ENCODE measurements around the gene HSBP1.

HSBP1 gene

DNA sequence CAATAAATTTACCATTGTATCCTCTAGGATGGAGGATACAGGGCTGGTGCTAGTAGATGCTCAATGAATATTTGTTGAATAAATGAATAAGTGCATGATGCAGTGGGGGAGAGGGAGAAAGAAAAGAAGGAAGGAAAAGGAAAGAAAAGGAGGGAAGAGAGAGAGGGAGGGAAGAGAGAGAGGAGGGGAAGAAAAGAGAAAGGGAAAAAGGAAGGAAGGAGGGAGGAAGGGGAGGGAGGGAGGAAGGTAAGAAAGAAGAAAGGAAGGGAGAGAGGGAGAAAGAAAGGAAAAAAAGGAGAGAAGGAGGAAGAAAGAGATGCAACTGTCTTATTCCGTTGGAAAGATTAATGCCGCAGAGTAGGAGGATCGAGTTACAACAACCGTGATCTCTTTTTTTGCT, 30.4 kb downstream of the HSBP1 start:
- no peak for DNase-seq (ENCODE audit: low read depth in 1 of 2, low spot score in 1 of 2)

DNA sequence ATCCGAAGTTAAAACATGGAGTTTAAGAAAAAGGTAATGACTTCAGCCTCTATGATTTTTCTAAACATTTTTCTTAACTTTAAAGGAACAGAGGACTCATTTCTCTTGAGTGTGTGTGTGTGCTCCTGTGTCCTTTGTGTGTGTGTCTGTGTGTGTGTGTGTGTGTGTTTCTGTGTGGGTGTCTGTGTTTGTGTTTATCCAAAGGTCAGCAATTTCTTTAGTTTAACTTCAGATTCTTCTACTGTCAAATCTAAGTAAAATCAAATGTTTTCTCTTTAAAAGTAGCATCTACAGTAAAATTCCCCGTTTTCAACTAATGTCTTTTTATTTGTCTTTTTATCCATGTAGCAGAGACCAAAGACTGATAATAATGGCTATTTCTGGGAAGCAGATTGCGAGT, 31.8 kb downstream of the HSBP1 start:
- DNase-seq (ENCODE audit: low read depth in 1 of 2, low spot score in 1 of 2): no peak

DNA sequence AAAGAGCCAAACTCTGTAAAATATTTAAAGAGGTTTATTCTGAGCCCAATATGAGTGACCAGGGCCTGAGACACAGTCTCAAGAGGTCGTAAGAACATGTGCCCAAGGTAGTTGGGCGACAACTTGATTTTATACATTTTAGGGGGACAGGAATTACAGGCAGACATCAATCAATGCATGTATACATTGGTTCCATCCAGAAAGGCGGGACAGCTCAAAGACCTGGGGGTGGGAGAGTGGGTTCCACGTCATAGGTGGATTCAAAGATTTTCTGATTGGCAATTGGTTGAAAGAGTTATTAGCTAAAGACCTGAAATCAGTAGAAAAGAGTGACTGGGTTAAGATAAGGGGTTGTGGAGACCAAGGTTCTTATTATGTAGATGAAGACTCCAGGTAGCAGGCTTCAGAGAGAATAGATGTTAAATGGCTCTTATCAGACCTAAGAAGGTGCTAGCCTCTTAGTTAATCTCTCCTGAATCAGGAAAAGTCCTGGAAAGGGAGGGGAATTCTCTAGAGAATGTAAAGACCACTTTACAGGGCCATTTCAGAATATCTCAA, 32.4 kb downstream of the HSBP1 start:
- no peak for DNase-seq (ENCODE audit: low read depth in 1 of 2, low spot score in 1 of 2)

GRCh38 chr16:83842291-83842690, 34.5 kb downstream of the HSBP1 start:
- DNase-seq (ENCODE audit: low read depth in 1 of 2, low spot score in 1 of 2): no peak

DNA sequence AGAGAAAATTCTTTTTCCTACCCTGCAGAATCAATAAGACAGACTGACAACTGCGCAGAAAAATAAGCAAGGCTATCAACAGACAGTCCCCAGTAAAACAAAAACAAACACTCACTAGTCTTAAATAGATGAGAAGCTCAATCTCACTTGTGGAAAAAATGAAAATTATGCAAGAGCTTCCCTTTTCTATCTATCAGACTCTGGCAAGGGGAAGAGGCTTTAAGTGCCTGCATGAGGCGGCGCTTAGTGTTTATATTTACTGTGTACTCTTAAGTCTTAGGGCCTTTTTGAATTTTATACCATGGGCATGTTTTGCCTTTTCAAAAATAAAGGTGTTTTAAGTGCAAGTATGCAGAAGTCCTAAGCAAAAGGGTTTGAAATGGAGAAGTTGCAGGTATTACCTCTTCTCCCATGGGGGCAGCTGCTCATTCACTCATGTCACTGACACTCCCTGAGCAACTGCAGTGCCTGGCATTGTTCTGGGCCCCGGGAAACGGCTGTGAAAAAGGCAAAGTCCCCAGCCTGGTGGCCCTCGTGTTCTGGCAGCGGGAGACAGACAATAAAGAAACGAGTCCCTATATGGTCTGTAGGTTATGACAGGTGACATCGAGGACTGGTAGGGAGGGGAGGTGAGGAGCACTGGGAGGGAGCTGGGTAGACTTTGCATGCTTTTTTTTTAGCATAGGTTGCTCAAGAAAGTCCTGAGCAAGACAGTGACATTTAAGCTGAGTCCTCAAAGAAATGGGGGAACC, 35.2 kb downstream of the HSBP1 start:
- no peak for DNase-seq (ENCODE audit: low read depth in 1 of 2, low spot score in 1 of 2)

- DNase-seq (ENCODE audit: low read depth in 1 of 2, low spot score in 1 of 2): no peak
Measured at GRCh38 chr16:83843657-83844056, 35.9 kb downstream of the HSBP1 start.

- no peak for DNase-seq (ENCODE audit: low read depth in 1 of 2, low spot score in 1 of 2)
Measured at GRCh38 chr16:83845263-83845662, 37.5 kb downstream of the HSBP1 start.

GRCh38 chr16:83847371-83848225, 39.8 kb downstream of the HSBP1 start:
- no peak for DNase-seq (ENCODE audit: low read depth in 1 of 2, low spot score in 1 of 2)

DNA sequence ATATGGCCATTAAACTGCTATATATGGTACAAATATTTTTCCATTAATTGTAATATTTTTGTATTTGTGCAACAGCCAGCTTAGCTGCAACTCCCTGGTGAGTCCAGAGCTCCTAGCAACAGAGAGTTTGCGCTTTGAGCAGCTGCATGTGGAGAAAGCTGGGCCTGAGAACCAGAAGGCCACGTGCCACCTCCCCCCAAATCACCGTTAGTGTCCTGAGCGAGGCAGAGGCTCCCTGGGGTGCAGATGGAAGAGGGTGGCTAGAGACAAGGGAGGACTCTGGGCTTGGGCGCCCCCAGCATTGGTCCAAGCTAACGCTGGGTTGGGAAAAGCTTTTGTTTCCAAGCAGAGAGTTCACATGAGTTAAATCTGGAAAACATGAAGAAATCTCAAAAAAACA, 41.6 kb downstream of the HSBP1 start:
- no peak for DNase-seq (ENCODE audit: low read depth in 1 of 2, low spot score in 1 of 2)

DNA sequence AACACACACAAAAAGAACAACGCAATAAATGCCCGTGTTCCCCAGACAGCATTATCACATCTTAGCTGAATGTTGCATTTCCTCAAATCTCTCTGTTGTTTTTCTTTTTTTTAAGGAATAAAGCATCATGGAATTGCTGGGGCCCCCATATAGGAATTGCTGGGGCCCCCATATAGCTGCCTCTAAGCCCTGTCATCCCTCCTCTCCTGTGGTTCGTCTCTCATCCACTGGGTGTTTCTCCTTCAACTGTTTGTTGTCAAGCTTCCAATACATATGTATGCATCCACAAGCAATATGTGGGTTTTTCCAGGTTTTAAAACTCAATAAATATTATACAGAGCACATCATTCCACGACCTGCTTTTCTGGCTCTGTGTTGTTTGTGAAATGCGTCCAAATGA, 43.2 kb downstream of the HSBP1 start:
- no peak for DNase-seq (ENCODE audit: low read depth in 1 of 2, low spot score in 1 of 2)

- no peak for DNase-seq (ENCODE audit: low read depth in 1 of 2, low spot score in 1 of 2)
Measured at GRCh38 chr16:83851473-83851872, 43.7 kb downstream of the HSBP1 start.

DNA sequence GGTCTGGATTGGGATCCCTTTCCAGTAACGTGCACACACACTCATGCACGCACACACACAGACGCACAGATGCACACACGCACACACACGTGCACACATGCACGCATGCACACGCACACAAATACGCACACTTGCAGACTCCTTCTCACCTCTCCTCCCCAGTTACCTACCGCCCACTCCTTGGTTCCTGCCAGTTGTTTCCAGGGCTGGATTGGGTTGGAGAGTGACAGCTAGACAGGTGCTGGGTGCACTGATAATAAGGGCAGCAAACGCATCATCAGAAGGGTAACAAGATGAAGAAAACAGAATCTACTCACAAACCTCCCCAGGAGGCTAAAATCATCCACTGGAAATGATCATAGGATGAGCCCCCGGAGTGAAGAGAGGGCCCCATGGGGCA, 45.0 kb downstream of the HSBP1 start:
- no peak for DNase-seq (ENCODE audit: low read depth in 1 of 2, low spot score in 1 of 2)

DNA sequence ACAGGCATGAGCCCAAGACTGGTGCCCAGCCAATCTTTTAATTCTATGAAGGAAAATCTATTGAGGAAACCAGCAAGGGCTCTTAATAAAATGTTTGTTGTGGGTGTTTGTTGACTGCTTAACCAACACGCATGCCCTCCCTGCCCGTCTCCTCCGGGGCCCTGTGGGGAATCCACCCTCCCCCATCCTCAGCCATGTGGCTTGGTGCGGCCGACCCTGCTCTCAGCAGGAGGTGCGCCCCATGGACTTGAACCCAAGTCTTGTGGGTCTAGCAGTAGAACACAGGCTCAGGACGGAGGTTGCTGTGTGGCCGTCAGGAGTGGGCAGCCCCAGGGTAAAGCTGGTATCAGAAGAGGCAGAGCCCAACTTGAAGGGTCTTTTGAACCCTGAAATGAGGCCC, 46.1 kb downstream of the HSBP1 start:
- DNase-seq (ENCODE audit: low read depth in 1 of 2, low spot score in 1 of 2): no peak

GRCh38 chr16:83854420-83854819, 46.6 kb downstream of the HSBP1 start:
- DNase-seq (ENCODE audit: low read depth in 1 of 2, low spot score in 1 of 2): no peak

DNA sequence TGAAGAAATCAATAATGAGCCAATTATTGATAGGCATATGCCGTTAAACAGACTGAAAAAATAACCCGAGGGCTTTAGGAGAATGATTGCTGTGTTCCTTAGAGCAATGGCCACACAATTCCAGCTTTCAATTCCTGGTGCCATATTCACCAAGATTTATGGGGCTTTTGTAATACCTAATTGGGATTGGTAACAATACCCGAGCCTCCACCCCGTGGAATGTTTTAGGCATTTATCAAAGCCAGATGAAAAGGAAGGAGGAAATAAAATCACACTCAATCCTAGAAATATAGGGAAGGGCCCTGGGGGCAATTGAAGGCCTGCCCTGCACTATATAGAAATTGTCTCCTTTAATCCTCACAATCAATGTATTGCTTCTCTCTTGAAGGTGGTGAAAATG, 49.0 kb downstream of the HSBP1 start:
- DNase-seq (ENCODE audit: low read depth in 1 of 2, low spot score in 1 of 2): no peak

- DNase-seq (ENCODE audit: low read depth in 1 of 2, low spot score in 1 of 2): no peak
Measured at GRCh38 chr16:83859265-83859664, 51.5 kb downstream of the HSBP1 start.

DNA sequence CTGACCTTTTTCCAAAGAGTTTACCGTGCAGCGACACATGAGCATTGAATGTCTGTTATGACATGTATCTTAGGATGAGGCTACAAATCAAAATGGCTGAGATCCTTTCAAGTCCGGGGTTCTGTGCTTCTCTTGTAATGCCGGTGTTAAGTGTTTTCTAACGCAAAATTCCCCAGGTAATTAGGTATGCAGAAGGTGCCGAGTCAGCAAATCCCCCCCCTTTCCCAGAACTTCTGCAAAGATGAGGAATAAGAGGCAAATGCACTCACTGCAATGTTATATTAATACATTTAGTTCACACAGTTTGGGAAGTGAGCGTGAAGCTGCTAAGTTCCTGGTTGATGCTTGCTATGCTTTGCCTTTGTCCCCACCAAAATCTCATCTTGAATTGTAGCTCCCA, 54.9 kb downstream of the HSBP1 start:
- DNase-seq (ENCODE audit: low read depth in 1 of 2, low spot score in 1 of 2): no peak

DNA sequence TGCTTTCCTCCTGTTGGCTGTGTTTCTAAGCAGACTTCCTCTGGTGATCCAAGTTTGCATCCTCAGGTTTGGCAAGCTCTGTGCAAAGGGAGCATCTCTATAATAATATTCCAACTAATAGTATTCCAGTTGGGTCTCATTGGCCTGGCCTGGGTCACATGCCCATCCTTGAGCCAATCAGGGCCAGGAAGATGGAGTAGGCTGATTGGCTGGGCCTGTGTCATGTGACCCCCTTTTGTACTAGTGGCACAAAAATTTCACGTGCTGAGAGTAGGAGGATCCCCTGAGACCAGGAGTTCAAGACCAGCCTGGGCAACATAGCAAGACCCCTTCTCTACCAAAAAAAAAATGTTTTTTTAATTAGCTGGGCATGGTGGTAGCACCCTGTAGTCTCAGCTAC, 55.9 kb downstream of the HSBP1 start:
- no peak for DNase-seq (ENCODE audit: low read depth in 1 of 2, low spot score in 1 of 2)

All from activated T-helper 1 cell treated with anti-CD3 and anti-CD28 coated beads, Interleukin-2, amount 50 U/mL, for 16 hours (primary cell).